ENCODE results near the gene LRRC27. TPM values are rescaled to one million over a fixed set of nuclear protein-coding genes. Genes with fewer than 3 reads are reported as not detected.

Gene LRRC27
- total and polyA plus RNA-seq, 8 donors: 2.5 to 11.1 (median 4.3) TPM

GRCh38 chr10:132373241-132373955 is 41.4 kb downstream of the LRRC27 start:
- Histone ChIP-seq H3K27me3 (no peaks in the 10 kb centered on the region), H3K4me1 (no peaks in the 10 kb centered on the region), H3K9me3 (no peaks in the 10 kb centered on the region), H3K4me3 (no peak overlapping the region), H3K27ac (no peak overlapping the region), H3K36me3 (no peaks in the 10 kb centered on the region)
- FAIRE-seq (no peak), DNase-seq (peak in 1 of 6 donors; percentile 48), ATAC-seq (no peak)
- intact Hi-C loops (cut with DNase I): no loop called here
- WGBS, 2 donors: 87 to 88% methylated on average over 25 of the region's 25 CpGs
- no peak for TF ChIP-seq CTCF (IDR thresholded peaks at IDR 0.05)

GRCh38 chr10:132374176-132374575 is 42.2 kb downstream of the LRRC27 start:
- no peak for TF ChIP-seq CTCF (IDR thresholded peaks at IDR 0.05)
- H3K4me3 ChIP-seq: no peak overlapping the region
- no peaks in the 10 kb centered on the region for H3K27me3 ChIP-seq
- intact Hi-C loops (cut with DNase I): no loop called here
- ATAC-seq (no peak), DNase-seq (peak in 1 of 6 donors; percentile 30), FAIRE-seq (no peak)
- H3K36me3 ChIP-seq: no peaks in the 10 kb centered on the region
- no peak overlapping the region for H3K27ac ChIP-seq
- WGBS, 2 donors: 82 to 92% methylated on average over 7 to 8 of the region's 8 CpGs
- H3K4me1 ChIP-seq: no peaks in the 10 kb centered on the region
- H3K9me3 ChIP-seq: no peaks in the 10 kb centered on the region

- Histone ChIP-seq H3K4me1 (no peaks in the 10 kb centered on the region), H3K27ac (no peak overlapping the region), H3K4me3 (no peak overlapping the region), H3K36me3 (no peaks in the 10 kb centered on the region), H3K27me3 (no peaks in the 10 kb centered on the region), H3K9me3 (no peaks in the 10 kb centered on the region)
- no peak for TF ChIP-seq CTCF (IDR thresholded peaks at IDR 0.05)
- no peak for ATAC-seq
- WGBS, 2 donors: 87% methylated on average over 14 of the region's 14 CpGs
- intact Hi-C loops (cut with DNase I): no loop called here
- FAIRE-seq: no peak
- DNase-seq: peak in 1 of 6 donors; percentile 49
These were observed 42.6 kb downstream of the LRRC27 start for GRCh38 chr10:132374612-132375011.

GRCh38 chr10:132375116-132375794 is 43.3 kb downstream of the LRRC27 start:
- Histone ChIP-seq H3K27me3 (no peaks in the 10 kb centered on the region), H3K4me1 (no peaks in the 10 kb centered on the region), H3K27ac (no peak overlapping the region), H3K36me3 (no peaks in the 10 kb centered on the region), H3K9me3 (no peaks in the 10 kb centered on the region), H3K4me3 (no peak overlapping the region)
- no peak for FAIRE-seq
- no peak for TF ChIP-seq CTCF (IDR thresholded peaks at IDR 0.05)
- no peak for ATAC-seq
- WGBS, 2 donors: 85 to 90% methylated on average over 26 of the region's 26 CpGs
- intact Hi-C loops (cut with DNase I): no loop called here
- peak in 1 of 6 donors; percentile 26 for DNase-seq

GRCh38 chr10:132375795-132376297 is 43.9 kb downstream of the LRRC27 start:
- H3K4me3 ChIP-seq: no peak overlapping the region
- no peaks in the 10 kb centered on the region for H3K4me1 ChIP-seq

More at GRCh38 chr10:132375795-132376297, 43.9 kb downstream of the LRRC27 start:
- Histone ChIP-seq H3K36me3 (no peaks in the 10 kb centered on the region), H3K9me3 (no peaks in the 10 kb centered on the region), H3K27me3 (no peaks in the 10 kb centered on the region), H3K27ac (no peak overlapping the region)
- TF ChIP-seq CTCF (IDR thresholded peaks at IDR 0.05): no peak
- DNase-seq (no peak), FAIRE-seq (no peak), ATAC-seq (no peak)
- intact Hi-C loops (cut with DNase I): no loop called here
- WGBS, 2 donors: 78 to 81% methylated on average over 4 of the region's 4 CpGs

All from pancreas (tissue), 10 donors.